Activated T-helper 1 cell treated with anti-CD3 and anti-CD28 coated beads, Interleukin-12 subunit alpha, Interleukin-12 subunit beta, Interleukin-2, Interleukin-4 antibody, amounts not matched to agents 30 ng/mL and 10 ng/mL and 1 ng/mL, durations not matched to agents 14 hours and 24 hours and 36 hours (primary cell): ENCODE results near the gene NOX5. TPM values are rescaled to one million over a fixed set of nuclear protein-coding genes. Genes with fewer than 3 reads are reported as not detected.

Experiments
- DNase-seq: peaks from one replicate; pipeline ENCODE4 v3.0.0; 2021; ENCODE audit warnings: low spot score
- H3K27ac Mint-ChIP-seq: one replicate; pipeline ENCODE4 v1.8.0; 2021; ENCODE audit warnings: mild to moderate bottlenecking, mixed read lengths
- H3K27me3 Mint-ChIP-seq: one replicate; pipeline ENCODE4 v1.8.0; 2022; ENCODE audit warnings: mild to moderate bottlenecking, moderate library complexity, mixed read lengths; ENCODE audit not compliant: insufficient read depth
- H3K36me3 Mint-ChIP-seq: one replicate; pipeline ENCODE4 v1.8.0; 2021; ENCODE audit warnings: low read depth, mixed read lengths
- H3K4me1 Mint-ChIP-seq: one replicate; pipeline ENCODE4 v1.8.0; 2021; ENCODE audit warnings: low read depth, mixed read lengths
- H3K4me3 Mint-ChIP-seq: one replicate; pipeline ENCODE4 v1.8.0; 2021; ENCODE audit warnings: mild to moderate bottlenecking, moderate library complexity, mixed read lengths
- H3K9me3 Mint-ChIP-seq: one replicate; pipeline ENCODE4 v1.8.0; 2021; ENCODE audit warnings: mixed read lengths
- intact Hi-C: fragments of 100-400 bp; cut with micrococcal nuclease; formaldehyde crosslinking; loops from one replicate; pipeline ENCODE4 v1.15.1; 2024
- total RNA-seq: library from RNA; stranded (reverse); gene quantifications from 2 replicates; pipeline ENCODE4 v1.2.3, GENCODE V29; 2022

NOX5 gene
- total RNA-seq, 1 donor from 2014 or later = 0.03 TPM

- Mint-ChIP-seq H3K27ac (no peak overlapping the region), H3K9me3 (no peaks in the 10 kb centered on the region), H3K4me1 (no peaks in the 10 kb centered on the region), H3K36me3 (no peaks in the 10 kb centered on the region), H3K4me3 (no peak overlapping the region), H3K27me3 (peaks cover 4% of the 10 kb centered on the region)
- DNase-seq = no peak
- intact Hi-C loops = no loop called here
Observed at GRCh38 chr15:68997050-68997449, 17.4 kb upstream of the NOX5 start.

- Mint-ChIP-seq H3K4me1 (no peaks in the 10 kb centered on the region), H3K4me3 (no peak overlapping the region), H3K27me3 (peaks cover 4% of the 10 kb centered on the region), H3K9me3 (no peaks in the 10 kb centered on the region), H3K36me3 (no peaks in the 10 kb centered on the region), H3K27ac (no peak overlapping the region)
- intact Hi-C loops = no loop called here
- DNase-seq = no peak
Observed at GRCh38 chr15:68997930-68998777, 16.3 kb upstream of the NOX5 start.

GRCh38 chr15:68999091-68999490 is 15.4 kb upstream of the NOX5 start:
- no peaks in the 10 kb centered on the region for H3K9me3 Mint-ChIP-seq

GRCh38 chr15:69000091-69000490 is 14.4 kb upstream of the NOX5 start:
- no peak for DNase-seq
- H3K4me3 Mint-ChIP-seq = no peak overlapping the region
- intact Hi-C loops = no loop called here
- no peaks in the 10 kb centered on the region for H3K4me1 Mint-ChIP-seq
- H3K36me3 Mint-ChIP-seq = no peaks in the 10 kb centered on the region
- H3K27me3 Mint-ChIP-seq = peaks cover 11% of the 10 kb centered on the region
- no peaks in the 10 kb centered on the region for H3K9me3 Mint-ChIP-seq
- no peak overlapping the region for H3K27ac Mint-ChIP-seq

More at GRCh38 chr15:68999091-68999490, 15.4 kb upstream of the NOX5 start:
- H3K27me3 Mint-ChIP-seq = peaks cover 6% of the 10 kb centered on the region
- no peak overlapping the region for H3K4me3 Mint-ChIP-seq
- intact Hi-C loops = no loop called here
- H3K4me1 Mint-ChIP-seq = no peaks in the 10 kb centered on the region
- DNase-seq = no peak
- H3K27ac Mint-ChIP-seq = no peak overlapping the region
- H3K36me3 Mint-ChIP-seq = no peaks in the 10 kb centered on the region

- H3K4me1 Mint-ChIP-seq = no peaks in the 10 kb centered on the region
- H3K4me3 Mint-ChIP-seq = no peak overlapping the region
- peaks cover 13% of the 10 kb centered on the region for H3K27me3 Mint-ChIP-seq
- H3K36me3 Mint-ChIP-seq = no peaks in the 10 kb centered on the region
- no peak for DNase-seq
- H3K27ac Mint-ChIP-seq = no peak overlapping the region
- H3K9me3 Mint-ChIP-seq = no peaks in the 10 kb centered on the region
- intact Hi-C loops = no loop called here
Observed at GRCh38 chr15:69000725-69001503, 13.6 kb upstream of the NOX5 start.

- Mint-ChIP-seq H3K4me1 (no peaks in the 10 kb centered on the region), H3K27ac (no peak overlapping the region), H3K36me3 (no peaks in the 10 kb centered on the region), H3K9me3 (peaks cover 4% of the 10 kb centered on the region), H3K4me3 (no peak overlapping the region), H3K27me3 (peaks cover 13% of the 10 kb centered on the region)
- intact Hi-C loops = no loop called here
- DNase-seq = no peak
Observed at GRCh38 chr15:69002783-69003182, 11.7 kb upstream of the NOX5 start.

GRCh38 chr15:69004011-69004410 is 10.5 kb upstream of the NOX5 start:
- no peak for DNase-seq
- Mint-ChIP-seq H3K27ac (no peak overlapping the region), H3K4me1 (no peaks in the 10 kb centered on the region), H3K27me3 (peaks cover 13% of the 10 kb centered on the region), H3K4me3 (no peak overlapping the region), H3K9me3 (peaks cover 13% of the 10 kb centered on the region), H3K36me3 (no peaks in the 10 kb centered on the region)
- intact Hi-C loops = no loop called here

GRCh38 chr15:69008056-69008455 is 6.4 kb upstream of the NOX5 start:
- intact Hi-C loops = no loop called here

GRCh38 chr15:69009341-69009740 is 5.2 kb upstream of the NOX5 start:
- H3K36me3 Mint-ChIP-seq = no peaks in the 10 kb centered on the region
- no peak overlapping the region for H3K27ac Mint-ChIP-seq
- peaks cover 7% of the 10 kb centered on the region for H3K27me3 Mint-ChIP-seq
- no peak overlapping the region for H3K4me3 Mint-ChIP-seq
- intact Hi-C loops = no loop called here
- no peaks in the 10 kb centered on the region for H3K4me1 Mint-ChIP-seq
- H3K9me3 Mint-ChIP-seq = peaks cover 23% of the 10 kb centered on the region
- no peak for DNase-seq

More at GRCh38 chr15:69008056-69008455, 6.4 kb upstream of the NOX5 start:
- H3K36me3 Mint-ChIP-seq = no peaks in the 10 kb centered on the region
- peaks cover 23% of the 10 kb centered on the region for H3K9me3 Mint-ChIP-seq
- H3K27ac Mint-ChIP-seq = no peak overlapping the region
- H3K4me1 Mint-ChIP-seq = no peaks in the 10 kb centered on the region
- H3K4me3 Mint-ChIP-seq = no peak overlapping the region
- H3K27me3 Mint-ChIP-seq = peaks cover 11% of the 10 kb centered on the region
- DNase-seq = no peak

- DNase-seq = no peak
- no peaks in the 10 kb centered on the region for H3K36me3 Mint-ChIP-seq
Observed at GRCh38 chr15:69011641-69012040, 2.9 kb upstream of the NOX5 start.

GRCh38 chr15:69012761-69013364 is 1.6 kb upstream of the NOX5 start:
- H3K27me3 Mint-ChIP-seq = no peaks in the 10 kb centered on the region
- no peaks in the 10 kb centered on the region for H3K36me3 Mint-ChIP-seq
- H3K4me3 Mint-ChIP-seq = no peak overlapping the region
- no peak overlapping the region for H3K27ac Mint-ChIP-seq
- DNase-seq = no peak
- no peaks in the 10 kb centered on the region for H3K4me1 Mint-ChIP-seq
- intact Hi-C loops = no loop called here
- peaks cover 19% of the 10 kb centered on the region for H3K9me3 Mint-ChIP-seq

More at GRCh38 chr15:69011641-69012040, 2.9 kb upstream of the NOX5 start:
- H3K9me3 Mint-ChIP-seq = peaks cover 23% of the 10 kb centered on the region
- intact Hi-C loops = no loop called here
- no peak overlapping the region for H3K4me3 Mint-ChIP-seq
- H3K4me1 Mint-ChIP-seq = no peaks in the 10 kb centered on the region
- H3K27ac Mint-ChIP-seq = no peak overlapping the region
- H3K27me3 Mint-ChIP-seq = no peaks in the 10 kb centered on the region

- Mint-ChIP-seq H3K27ac (no peak overlapping the region), H3K4me1 (no peaks in the 10 kb centered on the region), H3K9me3 (peaks cover 11% of the 10 kb centered on the region), H3K4me3 (no peak overlapping the region), H3K36me3 (no peaks in the 10 kb centered on the region), H3K27me3 (no peaks in the 10 kb centered on the region)
- intact Hi-C loops = no loop called here
- no peak for DNase-seq
Observed at GRCh38 chr15:69013726-69014406, 629 bp upstream of the NOX5 start.
